Thyroid gland (tissue), 4 donors: ENCODE measurements around the gene OR1J1. TPM values are rescaled to one million over a fixed set of nuclear protein-coding genes. Genes with fewer than 3 reads are reported as not detected.

ENCODE experiments used
- DNase-seq, 2 donors: peaks; one replicate each; pipeline ENCODE4 v3.0.0-alpha.2; 2019
- H3K27ac ChIP-seq, 3 donors: fragments of 200-600 bp; sonication (generic); 1 replicate in 2 of 3; 2 replicates in 1 of 3; pipeline ENCODE4 v1.5.1; 2016 to 2019; ENCODE audit warnings: mild to moderate bottlenecking in 1 of 3, moderate library complexity in 1 of 3
- H3K27me3 ChIP-seq: fragments of 200-600 bp; sonication (generic); one replicate; pipeline ENCODE4 v1.5.1; 2019
- H3K36me3 ChIP-seq, 2 donors: fragments of 200-600 bp; sonication (generic); one replicate each; pipeline ENCODE4 v1.5.1; 2016 to 2019
- H3K4me1 ChIP-seq, 2 donors: fragments of 200-600 bp; sonication (generic); one replicate each; pipeline ENCODE4 v1.5.1; 2017 to 2019
- H3K4me3 ChIP-seq, 3 donors: fragments of 200-600 bp; sonication (generic); replicated peaks in 1 of 3; 1 replicate in 2 of 3; 2 replicates in 1 of 3; pipeline ENCODE4 v1.5.1; 2016; ENCODE audit warnings: mild to moderate bottlenecking in 1 of 3
- H3K9me3 ChIP-seq: fragments of 200-600 bp; sonication (generic); one replicate; pipeline ENCODE4 v1.5.1; 2017
- CTCF ChIP-seq, 6 experiments: fragments of 200-600 bp in 3 of 6; fragments of 450-650 bp in 3 of 6; sonication (generic) in 3 of 6; IDR thresholded peaks; one replicate each; pipeline ENCODE4 v1.5.1; 2016 to 2019; ENCODE audit warnings: antibody characterized with exemption in 6 of 6, mild to moderate bottlenecking in 2 of 6, inconsistent platforms in 1 of 6, moderate library complexity in 1 of 6
- POLR2A ChIP-seq, 2 donors: fragments of 450-650 bp; IDR thresholded peaks; one replicate each; pipeline ENCODE4 v1.6.1; 2017; ENCODE audit warnings: antibody characterized with exemption in 2 of 2, mild to moderate bottlenecking in 2 of 2, moderate library complexity in 1 of 2
- WGBS, 2 donors: methylation state at CpG; one replicate each; pipeline ENCODE4 v1.1.5; 2017; 5-methylcytosine and 5-hydroxymethylcytosine counted together
- intact Hi-C: fragments of 100-400 bp; cut with DNase I; formaldehyde crosslinking; loops from one replicate; pipeline ENCODE4 v1.15.1; 2023
- total RNA-seq, 4 donors: library from RNA; depleted of rRNA; stranded (reverse); fragments of >200 nt; gene quantifications; one replicate each; pipeline ENCODE4 v1.2.3, GENCODE V29; 2016

OR1J1 gene
- total RNA-seq, 4 donors from 2014 or later: not detected

GRCh38 chr9:122453677-122454135 is 24.0 kb downstream of the OR1J1 start:
- no peak overlapping the region for H3K4me3 ChIP-seq
- no peaks in the 10 kb centered on the region for H3K27me3 ChIP-seq
- no peak for DNase-seq
- intact Hi-C loops: loop anchor here (10.0 kb wide), 1 partner anchor 329 kb away; no protein-coding TSS in a partner anchor
- H3K9me3 ChIP-seq: no peaks in the 10 kb centered on the region
- 75 to 83% methylated on average over 2 of the region's 2 CpGs for WGBS, 2 donors
- no peaks in the 10 kb centered on the region for H3K36me3 ChIP-seq
- TF ChIP-seq POLR2A (IDR thresholded peaks at IDR 0.05) (no peak), CTCF (IDR thresholded peaks at IDR 0.05) (no peak)
- H3K4me1 ChIP-seq: no peaks in the 10 kb centered on the region
- H3K27ac ChIP-seq: no peak overlapping the region

GRCh38 chr9:122446819-122447484 is 30.8 kb downstream of the OR1J1 start:
- no peaks in the 10 kb centered on the region for H3K4me1 ChIP-seq
- H3K36me3 ChIP-seq: no peaks in the 10 kb centered on the region
- no peak for DNase-seq
- H3K9me3 ChIP-seq: no peaks in the 10 kb centered on the region
- TF ChIP-seq POLR2A (IDR thresholded peaks at IDR 0.05) (no peak), CTCF (IDR thresholded peaks at IDR 0.05) (no peak)
- H3K4me3 ChIP-seq: no peak overlapping the region
- 65 to 71% methylated on average over 3 of the region's 3 CpGs for WGBS, 2 donors
- intact Hi-C loops: no loop called here
- no peaks in the 10 kb centered on the region for H3K27me3 ChIP-seq
- no peak overlapping the region for H3K27ac ChIP-seq

- intact Hi-C loops: no loop called here
- TF ChIP-seq CTCF (IDR thresholded peaks at IDR 0.05) (no peak), POLR2A (IDR thresholded peaks at IDR 0.05) (no peak)
- 83 to 96% methylated on average over 2 of the region's 2 CpGs for WGBS, 2 donors
- H3K9me3 ChIP-seq: no peaks in the 10 kb centered on the region
- DNase-seq: no peak
- no peak overlapping the region for H3K4me3 ChIP-seq
- no peak overlapping the region for H3K27ac ChIP-seq
- no peaks in the 10 kb centered on the region for H3K27me3 ChIP-seq
- no peaks in the 10 kb centered on the region for H3K4me1 ChIP-seq
- no peaks in the 10 kb centered on the region for H3K36me3 ChIP-seq
Measured at GRCh38 chr9:122445155-122445749, 32.5 kb downstream of the OR1J1 start.

- H3K27ac ChIP-seq: no peak overlapping the region
- WGBS, 2 donors: 64 to 72% methylated on average over 5 of the region's 5 CpGs
- H3K36me3 ChIP-seq: no peaks in the 10 kb centered on the region
Measured at GRCh38 chr9:122444041-122444733, 33.5 kb downstream of the OR1J1 start.

More at GRCh38 chr9:122444041-122444733, 33.5 kb downstream of the OR1J1 start:
- Histone ChIP-seq H3K4me3 (no peak overlapping the region), H3K27me3 (no peaks in the 10 kb centered on the region), H3K4me1 (no peaks in the 10 kb centered on the region), H3K9me3 (no peaks in the 10 kb centered on the region)
- TF ChIP-seq CTCF (IDR thresholded peaks at IDR 0.05): no peak
- TF ChIP-seq POLR2A (IDR thresholded peaks at IDR 0.05): no peak
- intact Hi-C loops: no loop called here
- DNase-seq: peak in 1 of 2 donors; percentile 6
